HepG2 (cell line): ENCODE data around the gene UQCRHL. TPM values are rescaled to one million over a fixed set of nuclear protein-coding genes. Genes with fewer than 3 reads are reported as not detected.
A peak's percentile ranks its signal among the peaks of the same experiment; 100 is the strongest.

Source experiments
- AHR ChIP-seq: IDR thresholded peaks from 2 replicates; pipeline ENCODE4 v1.6.1; 2018; ENCODE audit warnings: missing genetic modification reagents, missing compliant biosample characterization
- ATF1 ChIP-seq: IDR thresholded peaks from 2 replicates; pipeline ENCODE4 v1.6.1; 2016; ENCODE audit warnings: mild to moderate bottlenecking, control low read depth
- BRCA1 ChIP-seq: sonication (generic); formaldehyde crosslinking; IDR thresholded peaks from 2 replicates; pipeline ENCODE4 v1.4.0; 2020; ENCODE audit warnings: missing genetic modification reagents
- BRD4 ChIP-seq: sonication (generic); formaldehyde crosslinking; IDR thresholded peaks from 2 replicates; pipeline ENCODE4 v1.4.0; 2020; ENCODE audit warnings: missing genetic modification reagents
- CREM ChIP-seq, 2 experiments: sonication (generic) in 1 of 2; formaldehyde crosslinking in 1 of 2; IDR thresholded peaks; 2 replicates each; pipeline versions ENCODE4 v1.4.0 to v1.6.1; 2016 to 2020; ENCODE audit warnings: antibody characterized with exemption in 1 of 2, mild to moderate bottlenecking in 1 of 2, missing genetic modification reagents in 1 of 2
- DNMT1 ChIP-seq: sonication (generic); formaldehyde crosslinking; IDR thresholded peaks from 2 replicates; pipeline ENCODE4 v1.5.1; 2020; ENCODE audit warnings: mild to moderate bottlenecking, missing genetic modification reagents
- HES4 ChIP-seq: sonication (generic); formaldehyde crosslinking; IDR thresholded peaks from 2 replicates; pipeline ENCODE4 v1.9.0; 2021; ENCODE audit warnings: mild to moderate bottlenecking, missing genetic modification reagents, borderline replicate concordance
- HOXA3 ChIP-seq: sonication (generic); formaldehyde crosslinking; IDR thresholded peaks from 2 replicates; pipeline ENCODE4 v1.5.0; 2020; ENCODE audit warnings: missing genetic modification reagents
- KLF6 ChIP-seq: IDR thresholded peaks from 2 replicates; pipeline ENCODE4 v1.8.0; 2016; ENCODE audit warnings: missing biosample characterization, missing genetic modification reagents
- MLX ChIP-seq: IDR thresholded peaks from 2 replicates; pipeline ENCODE4 v1.6.1; 2016
- MTF1 ChIP-seq: sonication (generic); formaldehyde crosslinking; IDR thresholded peaks from 2 replicates; pipeline ENCODE4 v1.5.0; 2020; ENCODE audit warnings: missing genetic modification reagents
- NCOA2 ChIP-seq: sonication (generic); formaldehyde crosslinking; IDR thresholded peaks from 2 replicates; pipeline ENCODE4 v1.8.0; 2022; ENCODE audit warnings: inconsistent platforms
- RCOR2 ChIP-seq: IDR thresholded peaks from 2 replicates; pipeline ENCODE4 v1.6.1; 2016; ENCODE audit warnings: missing biosample characterization, missing genetic modification reagents
- SIN3B ChIP-seq: fragments of 150-350 bp; IDR thresholded peaks from 2 replicates; pipeline ENCODE4 v1.6.1; 2014; ENCODE audit warnings: low read length
- SIX1 ChIP-seq: sonication (generic); formaldehyde crosslinking; IDR thresholded peaks from 2 replicates; pipeline ENCODE4 v1.4.0; 2020; ENCODE audit warnings: missing genetic modification reagents, borderline replicate concordance
- SMYD3 ChIP-seq: sonication (generic); formaldehyde crosslinking; IDR thresholded peaks from 2 replicates; pipeline ENCODE4 v1.8.1; 2023; ENCODE audit warnings: mild to moderate bottlenecking, missing genetic modification reagents
- SOX5 ChIP-seq: IDR thresholded peaks from 2 replicates; pipeline ENCODE4 v1.6.1; 2016; ENCODE audit warnings: borderline replicate concordance
- SP5 ChIP-seq: IDR thresholded peaks from 2 replicates; pipeline ENCODE4 v1.6.1; 2016; ENCODE audit warnings: low read depth, borderline replicate concordance
- TBL1XR1 ChIP-seq: fragments of 150-350 bp; IDR thresholded peaks from 2 replicates; pipeline ENCODE4 v1.6.1; 2014; ENCODE audit warnings: borderline replicate concordance, low read length; ENCODE audit not compliant: partially characterized antibody
- ZBTB7A ChIP-seq: sonication (generic); formaldehyde crosslinking; IDR thresholded peaks from 2 replicates; pipeline ENCODE4 v1.8.0; 2022; ENCODE audit warnings: mild to moderate bottlenecking, missing genetic modification reagents
- ZFP36L2 ChIP-seq: sonication (generic); formaldehyde crosslinking; IDR thresholded peaks from 2 replicates; pipeline ENCODE4 v1.4.0; 2020; ENCODE audit warnings: missing genetic modification reagents
- ZFP37 ChIP-seq: sonication (generic); formaldehyde crosslinking; IDR thresholded peaks from 2 replicates; pipeline ENCODE4 v1.4.0; 2020; ENCODE audit warnings: missing genetic modification reagents, borderline replicate concordance
- ZNF317 ChIP-seq: sonication (generic); formaldehyde crosslinking; IDR thresholded peaks from 2 replicates; pipeline ENCODE4 v1.5.0; 2020; ENCODE audit warnings: mild to moderate bottlenecking, missing genetic modification reagents
- ZNF530 ChIP-seq: sonication (generic); formaldehyde crosslinking; IDR thresholded peaks from 2 replicates; pipeline ENCODE4 v1.5.0; 2020; ENCODE audit warnings: low read depth, mild to moderate bottlenecking, missing genetic modification reagents
- ZNF782 ChIP-seq: sonication (generic); formaldehyde crosslinking; IDR thresholded peaks from 2 replicates; pipeline ENCODE4 v1.4.0; 2020; ENCODE audit warnings: missing genetic modification reagents, mild to moderate bottlenecking, borderline replicate concordance
- polyA plus RNA-seq, 8 experiments: library from polyadenylated mRNA; depleted of rRNA in 3 of 8; stranded (reverse) in 7 of 8; unstranded in 1 of 8; fragments of >200 nt; fragmentation: Illumina TruSeq in 4 of 8; extraction: Trizol in 4 of 8; gene quantifications; 2 replicates each; pipeline versions ENCODE4 v1.2.1 to v1.2.3, GENCODE V29; 2011 to 2016; ENCODE audit warnings: low read depth in 4 of 8, missing spikeins in 1 of 8, mixed read lengths in 1 of 8; ENCODE audit not compliant: insufficient read depth in 1 of 8
- total RNA-seq, 5 experiments: library from RNA; depleted of rRNA; stranded (reverse); fragments of >200 nt; fragmentation: Illumina TruSeq; extraction: Trizol; gene quantifications; 2 replicates each; pipeline ENCODE4 v1.2.3, GENCODE V29; 2016; ENCODE audit warnings: low read depth in 1 of 5
- TF ChIP-seq, protein P1 (sequence below): sonication (generic); formaldehyde crosslinking; IDR thresholded peaks from 2 replicates; pipeline ENCODE4 v1.5.1; 2020; ENCODE audit warnings: mild to moderate bottlenecking, missing genetic modification reagents, borderline replicate concordance

UQCRHL gene
- total and polyA plus RNA-seq, 2 of the 13 experiments (the other 11 are each of a cell fraction or from before 2014, with no cell fraction given), result 1.8 to 2.3 TPM

- TF ChIP-seq, protein P1, sequence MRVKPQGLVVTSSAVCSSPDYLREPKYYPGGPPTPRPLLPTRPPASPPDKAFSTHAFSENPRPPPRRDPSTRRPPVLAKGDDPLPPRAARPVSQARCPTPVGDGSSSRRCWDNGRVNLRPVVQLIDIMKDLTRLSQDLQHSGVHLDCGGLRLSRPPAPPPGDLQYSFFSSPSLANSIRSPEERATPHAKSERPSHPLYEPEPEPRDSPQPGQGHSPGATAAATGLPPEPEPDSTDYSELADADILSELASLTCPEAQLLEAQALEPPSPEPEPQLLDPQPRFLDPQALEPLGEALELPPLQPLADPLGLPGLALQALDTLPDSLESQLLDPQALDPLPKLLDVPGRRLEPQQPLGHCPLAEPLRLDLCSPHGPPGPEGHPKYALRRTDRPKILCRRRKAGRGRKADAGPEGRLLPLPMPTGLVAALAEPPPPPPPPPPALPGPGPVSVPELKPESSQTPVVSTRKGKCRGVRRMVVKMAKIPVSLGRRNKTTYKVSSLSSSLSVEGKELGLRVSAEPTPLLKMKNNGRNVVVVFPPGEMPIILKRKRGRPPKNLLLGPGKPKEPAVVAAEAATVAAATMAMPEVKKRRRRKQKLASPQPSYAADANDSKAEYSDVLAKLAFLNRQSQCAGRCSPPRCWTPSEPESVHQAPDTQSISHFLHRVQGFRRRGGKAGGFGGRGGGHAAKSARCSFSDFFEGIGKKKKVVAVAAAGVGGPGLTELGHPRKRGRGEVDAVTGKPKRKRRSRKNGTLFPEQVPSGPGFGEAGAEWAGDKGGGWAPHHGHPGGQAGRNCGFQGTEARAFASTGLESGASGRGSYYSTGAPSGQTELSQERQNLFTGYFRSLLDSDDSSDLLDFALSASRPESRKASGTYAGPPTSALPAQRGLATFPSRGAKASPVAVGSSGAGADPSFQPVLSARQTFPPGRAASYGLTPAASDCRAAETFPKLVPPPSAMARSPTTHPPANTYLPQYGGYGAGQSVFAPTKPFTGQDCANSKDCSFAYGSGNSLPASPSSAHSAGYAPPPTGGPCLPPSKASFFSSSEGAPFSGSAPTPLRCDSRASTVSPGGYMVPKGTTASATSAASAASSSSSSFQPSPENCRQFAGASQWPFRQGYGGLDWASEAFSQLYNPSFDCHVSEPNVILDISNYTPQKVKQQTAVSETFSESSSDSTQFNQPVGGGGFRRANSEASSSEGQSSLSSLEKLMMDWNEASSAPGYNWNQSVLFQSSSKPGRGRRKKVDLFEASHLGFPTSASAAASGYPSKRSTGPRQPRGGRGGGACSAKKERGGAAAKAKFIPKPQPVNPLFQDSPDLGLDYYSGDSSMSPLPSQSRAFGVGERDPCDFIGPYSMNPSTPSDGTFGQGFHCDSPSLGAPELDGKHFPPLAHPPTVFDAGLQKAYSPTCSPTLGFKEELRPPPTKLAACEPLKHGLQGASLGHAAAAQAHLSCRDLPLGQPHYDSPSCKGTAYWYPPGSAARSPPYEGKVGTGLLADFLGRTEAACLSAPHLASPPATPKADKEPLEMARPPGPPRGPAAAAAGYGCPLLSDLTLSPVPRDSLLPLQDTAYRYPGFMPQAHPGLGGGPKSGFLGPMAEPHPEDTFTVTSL, result 0 out of 2 replicates have a peak, but pooled peaks have one; percentile 36
- TF ChIP-seq RCOR2 (CRISPR knock-in tag) (no peak), ZBTB7A (CRISPR knock-in tag) (peak; percentile 58; the same call in 1 of the 2 replicates), ZNF317 (no peak), ZFP37 (CRISPR knock-in tag) (no peak), DNMT1 (CRISPR knock-in tag) (0 out of 2 replicates have a peak, but pooled peaks have one; percentile 50), MTF1 (no peak), BRCA1 (no peak), ZFP36L2 (CRISPR knock-in tag) (no peak), ATF1 (CRISPR knock-in tag) (no peak), KLF6 (CRISPR knock-in tag) (peak; percentile 66), MLX (CRISPR knock-in tag) (no peak; the same call in 1 of the 2 replicates), SMYD3 (CRISPR knock-in tag) (peak; percentile 56; the same call in 1 of the 2 replicates), ZNF782 (CRISPR knock-in tag) (no peak), TBL1XR1 (peak; percentile 58), CREM (IDR thresholded peaks at IDR 0.05) (peak; percentile 36; the same call in 1 of the 2 replicates), CREM (CRISPR knock-in tag; IDR thresholded peaks at IDR 0.05) (no peak), HES4 (peak; percentile 80; the same call in 1 of the 2 replicates), BRD4 (peak; percentile 60; the same call in 1 of the 2 replicates), SP5 (CRISPR knock-in tag) (peak; percentile 71), SIX1 (peak; percentile 38; the same call in 1 of the 2 replicates), SOX5 (CRISPR knock-in tag) (peak; percentile 73; the same call in 1 of the 2 replicates), NCOA2 (CRISPR knock-in tag) (peak; percentile 67), HOXA3 (CRISPR knock-in tag) (peak; percentile 79), SIN3B (no peak), ZNF530 (no peak), AHR (CRISPR knock-in tag) (0 out of 2 replicates have a peak, but pooled peaks have one; percentile 84)
Measured at GRCh38 chr1:15835741-15836510, 28.5 kb upstream of the UQCRHL start (continued).
